Stomach smooth muscle (tissue), 2 donors: ENCODE results near the gene SHISAL1.
"Not testable (repeated sequence)": the region's sequence is repeated elsewhere in the genome, so short reads cannot be mapped to it uniquely, and the experiment has no call there.

Source experiments
- H3K27ac ChIP-seq: one replicate; pipeline ENCODE4 v1.7.0; 2013; ENCODE audit warnings: mild to moderate bottlenecking, low read length, inconsistent platforms
- H3K27me3 ChIP-seq, 2 donors: one replicate each; pipeline ENCODE4 v1.7.0; 2013; ENCODE audit warnings: low read length in 2 of 2; ENCODE audit not compliant: insufficient read depth in 2 of 2, control insufficient read depth in 1 of 2
- H3K36me3 ChIP-seq, 2 donors: one replicate each; pipeline ENCODE4 v1.7.0; 2013; ENCODE audit warnings: low read length in 2 of 2; ENCODE audit not compliant: control insufficient read depth in 2 of 2, insufficient read depth in 2 of 2
- H3K4me1 ChIP-seq: one replicate; pipeline ENCODE4 v1.7.0; 2013; ENCODE audit warnings: low read length; ENCODE audit not compliant: control insufficient read depth, insufficient read depth
- H3K4me3 ChIP-seq, 2 donors: one replicate each; pipeline ENCODE4 v1.7.0; 2013; ENCODE audit warnings: low read length in 2 of 2
- H3K9ac ChIP-seq, 2 donors: one replicate each; pipeline ENCODE4 v1.7.0; 2013; ENCODE audit warnings: low read length in 2 of 2, mild to moderate bottlenecking in 1 of 2
- H3K9me3 ChIP-seq, 2 donors: one replicate each; pipeline ENCODE4 v1.7.0; 2013; ENCODE audit warnings: low read length in 2 of 2; ENCODE audit not compliant: control insufficient read depth in 2 of 2
- donor health status: healthy.
- donor health status: Pancreatic carcinoma.

Gene SHISAL1

GRCh38 chr22:44311855-44312170, 938 bp downstream of the SHISAL1 start:
- H3K9ac ChIP-seq, result peak overlapping the region in 1 of 2 donors; percentile 80
- peak overlapping the region in 1 of 2 donors; percentile 65 for H3K4me3 ChIP-seq
- H3K27ac ChIP-seq, result peak overlapping the region; percentile 90
- H3K9me3 ChIP-seq, result no peaks in the 10 kb centered on the region
- H3K36me3 ChIP-seq, result no peaks in the 10 kb centered on the region
- H3K27me3 ChIP-seq, result no peaks in the 10 kb centered on the region
- H3K4me1 ChIP-seq, result peaks cover 79% of the 10 kb centered on the region

- Histone ChIP-seq H3K9ac (peak overlapping the region in 1 of 2 donors; percentile 68), H3K36me3 (no peaks in the 10 kb centered on the region), H3K9me3 (no peaks in the 10 kb centered on the region), H3K27me3 (no peaks in the 10 kb centered on the region), H3K4me3 (peak overlapping the region in 1 of 2 donors; percentile 38), H3K27ac (peak overlapping the region; percentile 90), H3K4me1 (peaks cover 85% of the 10 kb centered on the region)
Measured at GRCh38 chr22:44311104-44311854, 1.5 kb downstream of the SHISAL1 start.

- peaks cover 96% of the 10 kb centered on the region for H3K4me1 ChIP-seq
- H3K4me3 ChIP-seq, result peak overlapping the region in 1 of 2 donors; percentile 29
- peak overlapping the region in 1 of 2 donors; percentile 3 for H3K9ac ChIP-seq
- no peaks in the 10 kb centered on the region for H3K9me3 ChIP-seq
- H3K36me3 ChIP-seq, result no peaks in the 10 kb centered on the region
- H3K27ac ChIP-seq, result peak overlapping the region; percentile 90
- no peaks in the 10 kb centered on the region for H3K27me3 ChIP-seq
Measured at GRCh38 chr22:44309647-44310046, 3.1 kb downstream of the SHISAL1 start.

- no peak overlapping the region for H3K4me3 ChIP-seq
- peaks cover 96% of the 10 kb centered on the region for H3K4me1 ChIP-seq
- no peaks in the 10 kb centered on the region for H3K9me3 ChIP-seq
- peak overlapping the region; percentile 90 for H3K27ac ChIP-seq
- no peaks in the 10 kb centered on the region for H3K27me3 ChIP-seq
- H3K9ac ChIP-seq, result peak overlapping the region in 1 of 2 donors; percentile 60
- no peaks in the 10 kb centered on the region for H3K36me3 ChIP-seq
Measured at GRCh38 chr22:44309137-44309536, 3.6 kb downstream of the SHISAL1 start.

- no peaks in the 10 kb centered on the region for H3K27me3 ChIP-seq
- H3K4me3 ChIP-seq, result no peak overlapping the region
- H3K9me3 ChIP-seq, result no peaks in the 10 kb centered on the region
- peak overlapping the region; percentile 90 for H3K27ac ChIP-seq
- peak overlapping the region in 1 of 2 donors; percentile 60 for H3K9ac ChIP-seq
- peaks cover 88% of the 10 kb centered on the region for H3K4me1 ChIP-seq
- no peaks in the 10 kb centered on the region for H3K36me3 ChIP-seq
Measured at GRCh38 chr22:44307509-44308169, 5.1 kb downstream of the SHISAL1 start.

- Histone ChIP-seq H3K27me3 (no peaks in the 10 kb centered on the region), H3K4me1 (peaks cover 71% of the 10 kb centered on the region), H3K27ac (peak overlapping the region; percentile 90), H3K36me3 (no peaks in the 10 kb centered on the region), H3K9ac (peak overlapping the region; percentile 36 to 49), H3K4me3 (no peak overlapping the region), H3K9me3 (no peaks in the 10 kb centered on the region)
Measured at GRCh38 chr22:44305888-44306287, 6.9 kb downstream of the SHISAL1 start.

GRCh38 chr22:44305455-44305854, 7.3 kb downstream of the SHISAL1 start:
- Histone ChIP-seq H3K9me3 (no peaks in the 10 kb centered on the region), H3K36me3 (no peaks in the 10 kb centered on the region), H3K27ac (peak overlapping the region; percentile 90), H3K4me1 (peaks cover 66% of the 10 kb centered on the region), H3K9ac (peak overlapping the region; percentile 36 to 49), H3K4me3 (no peak overlapping the region), H3K27me3 (no peaks in the 10 kb centered on the region)

- Histone ChIP-seq H3K27ac (peak overlapping the region; percentile 90), H3K4me3 (no peak overlapping the region), H3K4me1 (peaks cover 63% of the 10 kb centered on the region), H3K27me3 (no peaks in the 10 kb centered on the region), H3K9ac (peak overlapping the region; percentile 36 to 44), H3K9me3 (no peaks in the 10 kb centered on the region), H3K36me3 (no peaks in the 10 kb centered on the region)
Measured at GRCh38 chr22:44304911-44305310, 7.8 kb downstream of the SHISAL1 start.

- Histone ChIP-seq H3K4me1 (peaks cover 57% of the 10 kb centered on the region), H3K9me3 (no peaks in the 10 kb centered on the region), H3K27me3 (no peaks in the 10 kb centered on the region), H3K36me3 (no peaks in the 10 kb centered on the region), H3K9ac (peak overlapping the region in 1 of 2 donors; percentile 44), H3K4me3 (no peak overlapping the region), H3K27ac (peak overlapping the region; percentile 90)
Measured at GRCh38 chr22:44304354-44304753, 8.4 kb downstream of the SHISAL1 start.

- not testable (repeated sequence) for H3K9ac ChIP-seq, H3K27me3 ChIP-seq, H3K9me3 ChIP-seq, H3K27ac ChIP-seq, H3K4me3 ChIP-seq, H3K36me3 ChIP-seq
- peaks cover 38% of the 10 kb centered on the region for H3K4me1 ChIP-seq
Measured at GRCh38 chr22:44302363-44302762, 10.4 kb downstream of the SHISAL1 start.

GRCh38 chr22:44301039-44301438, 11.7 kb downstream of the SHISAL1 start:
- Histone ChIP-seq H3K9ac (no peak overlapping the region), H3K4me1 (peaks cover 24% of the 10 kb centered on the region), H3K36me3 (no peaks in the 10 kb centered on the region), H3K27me3 (no peaks in the 10 kb centered on the region), H3K9me3 (no peaks in the 10 kb centered on the region), H3K4me3 (no peak overlapping the region), H3K27ac (no peak overlapping the region)
